Coronary artery (tissue), 2 donors: ENCODE measurements around the gene MTHFR.
A peak's percentile ranks its signal among the peaks of the same experiment; 100 is the strongest.

Experiments
- DNase-seq: peaks from one replicate; pipeline ENCODE4 v3.0.0-alpha.2; 2017; ENCODE audit warnings: low spot score
- H3K27ac ChIP-seq, 2 donors: fragments of 200-600 bp; sonication (generic); one replicate each; pipeline ENCODE4 v1.5.1; 2016 to 2019
- H3K4me3 ChIP-seq: fragments of 200-600 bp; sonication (generic); 2 replicates; pipeline ENCODE4 v1.5.1; 2016; ENCODE audit warnings: mild to moderate bottlenecking, moderate library complexity
- TF ChIP-seq, protein P1 (sequence below): fragments of 200-600 bp; sonication (generic); IDR thresholded peaks from one replicate; pipeline ENCODE4 v1.5.1; 2019; ENCODE audit warnings: antibody characterized with exemption

The MTHFR gene

DNA sequence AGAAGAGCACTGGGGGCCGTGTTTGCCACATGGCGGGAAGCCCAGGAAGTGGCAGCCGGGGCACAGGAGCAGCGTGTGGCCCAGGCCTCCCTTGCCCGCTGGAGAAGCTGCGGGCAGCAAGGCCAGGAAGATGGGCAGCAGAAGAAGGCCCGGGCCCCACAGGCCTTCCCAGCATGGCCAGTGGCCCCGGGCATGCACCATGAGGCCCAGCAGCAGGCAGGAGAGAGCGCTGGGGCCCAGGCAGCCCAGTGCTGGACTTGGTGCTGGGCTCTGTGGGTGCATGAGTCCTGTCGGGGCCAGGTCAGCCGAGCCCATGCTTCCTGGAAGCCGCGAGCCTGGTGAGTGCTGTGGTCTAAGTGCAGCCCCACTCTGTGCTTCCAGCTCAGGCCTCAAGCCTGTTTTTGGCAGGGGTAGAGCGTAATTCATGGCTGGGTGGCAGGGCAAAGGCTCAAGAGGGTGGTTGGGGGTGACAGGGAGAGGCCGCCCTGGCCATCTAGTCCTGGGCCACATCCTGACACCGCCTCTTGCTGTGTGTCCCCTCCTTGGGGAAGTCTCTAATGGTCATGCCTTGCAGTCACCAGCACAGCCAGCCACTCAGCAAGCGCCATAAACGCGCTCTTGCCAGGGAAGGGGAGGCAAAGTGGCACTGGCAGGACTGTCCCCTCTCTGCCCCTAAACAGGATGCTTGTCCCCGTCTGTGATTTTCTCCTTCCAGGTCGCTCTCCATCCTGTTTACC is 21.3 kb downstream of the MTHFR start:
- no peak for DNase-seq
- Histone ChIP-seq H3K27ac (peak overlapping the region in 1 of 2 donors; percentile 44), H3K4me3 (peak overlapping the region; percentile 63)
- TF ChIP-seq, protein P1, sequence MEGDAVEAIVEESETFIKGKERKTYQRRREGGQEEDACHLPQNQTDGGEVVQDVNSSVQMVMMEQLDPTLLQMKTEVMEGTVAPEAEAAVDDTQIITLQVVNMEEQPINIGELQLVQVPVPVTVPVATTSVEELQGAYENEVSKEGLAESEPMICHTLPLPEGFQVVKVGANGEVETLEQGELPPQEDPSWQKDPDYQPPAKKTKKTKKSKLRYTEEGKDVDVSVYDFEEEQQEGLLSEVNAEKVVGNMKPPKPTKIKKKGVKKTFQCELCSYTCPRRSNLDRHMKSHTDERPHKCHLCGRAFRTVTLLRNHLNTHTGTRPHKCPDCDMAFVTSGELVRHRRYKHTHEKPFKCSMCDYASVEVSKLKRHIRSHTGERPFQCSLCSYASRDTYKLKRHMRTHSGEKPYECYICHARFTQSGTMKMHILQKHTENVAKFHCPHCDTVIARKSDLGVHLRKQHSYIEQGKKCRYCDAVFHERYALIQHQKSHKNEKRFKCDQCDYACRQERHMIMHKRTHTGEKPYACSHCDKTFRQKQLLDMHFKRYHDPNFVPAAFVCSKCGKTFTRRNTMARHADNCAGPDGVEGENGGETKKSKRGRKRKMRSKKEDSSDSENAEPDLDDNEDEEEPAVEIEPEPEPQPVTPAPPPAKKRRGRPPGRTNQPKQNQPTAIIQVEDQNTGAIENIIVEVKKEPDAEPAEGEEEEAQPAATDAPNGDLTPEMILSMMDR, result no peak

DNA sequence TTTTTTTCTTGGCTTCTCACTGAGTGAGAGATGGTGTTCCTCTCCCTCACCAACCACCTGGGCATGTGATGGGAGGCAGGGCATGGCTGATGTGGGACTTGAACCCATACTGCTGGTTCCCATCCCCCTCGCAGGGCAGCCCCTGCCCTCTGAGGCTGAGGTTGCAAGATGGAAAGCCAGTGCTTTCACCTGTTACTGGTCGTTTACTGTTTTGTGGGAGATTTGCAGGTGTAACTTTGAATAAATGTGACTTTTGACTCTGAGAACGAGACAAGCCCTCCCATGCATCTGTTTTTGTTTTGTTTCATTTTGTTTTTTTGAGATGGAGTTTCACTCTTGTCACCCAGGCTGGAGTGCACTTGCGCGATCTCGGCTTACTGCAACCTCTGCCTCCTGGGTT is 22.2 kb downstream of the MTHFR start:
- Histone ChIP-seq H3K27ac (no peak overlapping the region), H3K4me3 (no peak overlapping the region)
- TF ChIP-seq, protein P1, result no peak
- DNase-seq, result no peak

DNA sequence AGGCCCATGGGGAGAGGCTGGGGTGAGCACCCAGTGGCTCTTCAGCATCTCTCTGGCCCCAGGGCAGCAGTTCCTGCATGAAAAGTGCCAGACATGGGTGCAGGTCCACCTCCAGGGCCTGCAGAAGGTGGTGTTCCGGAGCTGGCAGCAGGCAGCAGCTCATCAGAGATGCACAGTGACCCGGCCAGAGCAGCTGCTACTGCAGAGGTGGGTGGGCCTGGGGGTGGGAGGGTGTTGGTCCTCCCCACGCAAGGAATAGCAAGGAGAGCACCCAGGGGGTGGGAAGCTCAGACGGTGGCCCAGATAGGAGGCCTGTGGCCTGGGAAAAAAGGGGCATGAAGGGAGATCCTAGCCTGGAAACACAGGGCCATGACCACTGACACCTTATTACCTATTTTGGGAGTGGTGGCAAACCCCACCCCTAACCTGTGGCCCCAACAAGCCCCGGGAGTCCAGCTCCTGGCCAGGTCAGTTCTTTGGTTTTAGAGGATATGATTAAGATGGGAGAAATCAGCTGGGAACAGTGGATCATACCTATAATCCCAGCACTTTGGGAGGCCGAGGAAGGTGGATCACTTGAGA is 23.5 kb downstream of the MTHFR start:
- Histone ChIP-seq H3K4me3 (no peak overlapping the region), H3K27ac (no peak overlapping the region)
- no peak for DNase-seq
- TF ChIP-seq, protein P1, result no peak

DNA sequence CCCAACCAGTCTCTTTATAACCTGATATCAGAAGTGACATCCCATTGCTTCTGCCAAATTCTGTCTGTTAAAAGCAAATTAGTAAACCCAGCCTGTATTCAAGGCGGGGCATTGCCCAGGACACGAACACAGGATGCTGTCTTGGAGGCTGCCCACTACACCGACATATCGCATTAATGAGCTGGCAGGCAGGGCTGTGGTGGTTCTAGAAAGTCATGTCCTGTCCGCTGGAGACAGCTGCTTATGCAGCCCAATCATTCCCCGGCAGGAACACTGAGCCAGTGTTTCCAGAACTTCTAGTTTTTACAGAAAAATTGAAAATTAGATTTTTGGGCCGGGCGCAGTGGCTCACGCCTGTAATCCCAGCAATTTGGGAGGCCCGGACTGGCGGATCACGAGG is 24.5 kb downstream of the MTHFR start:
- no peak for DNase-seq
- TF ChIP-seq, protein P1, result no peak
- Histone ChIP-seq H3K4me3 (no peak overlapping the region), H3K27ac (no peak overlapping the region)

DNA sequence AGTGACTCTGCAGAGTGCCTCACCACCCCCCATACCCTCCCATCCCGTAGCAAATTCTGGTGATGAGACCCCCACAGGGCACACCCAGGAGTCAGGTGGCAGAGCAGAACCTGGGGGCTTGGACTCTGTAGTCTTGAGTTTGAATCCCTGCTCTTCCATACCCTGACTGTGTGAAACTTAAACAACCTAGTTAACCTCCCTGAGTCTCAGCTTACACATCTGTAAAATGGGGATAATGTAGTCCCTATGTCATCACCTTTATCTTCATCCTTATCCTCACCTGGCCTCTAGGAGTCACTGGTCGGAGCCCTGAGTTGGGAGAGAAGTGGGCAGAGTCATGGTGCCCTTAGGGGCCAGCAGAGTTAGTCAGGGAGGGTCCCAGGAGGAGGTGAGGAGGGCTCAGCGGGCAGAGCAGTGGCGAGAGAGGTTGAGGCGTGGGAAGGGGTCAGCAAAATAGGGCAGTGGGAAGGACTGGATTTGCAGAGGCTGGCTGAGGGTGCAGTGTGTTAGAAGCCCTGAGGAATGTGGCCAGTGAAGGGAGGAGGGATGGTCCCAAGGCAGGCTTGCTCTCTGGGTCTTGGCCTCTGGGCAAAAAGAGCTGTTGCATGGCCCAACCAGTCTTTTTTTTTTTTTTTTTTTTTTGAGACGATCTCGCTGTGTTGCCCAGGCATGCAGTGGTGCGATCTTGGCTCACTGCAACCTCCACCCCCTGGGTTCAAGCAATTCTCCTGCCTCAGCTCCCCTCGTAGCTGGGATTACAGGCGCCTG is 25.2 kb downstream of the MTHFR start:
- H3K27ac ChIP-seq, result no peak overlapping the region
- DNase-seq, result no peak
- H3K4me3 ChIP-seq, result no peak overlapping the region
- TF ChIP-seq, protein P1, result no peak

DNA sequence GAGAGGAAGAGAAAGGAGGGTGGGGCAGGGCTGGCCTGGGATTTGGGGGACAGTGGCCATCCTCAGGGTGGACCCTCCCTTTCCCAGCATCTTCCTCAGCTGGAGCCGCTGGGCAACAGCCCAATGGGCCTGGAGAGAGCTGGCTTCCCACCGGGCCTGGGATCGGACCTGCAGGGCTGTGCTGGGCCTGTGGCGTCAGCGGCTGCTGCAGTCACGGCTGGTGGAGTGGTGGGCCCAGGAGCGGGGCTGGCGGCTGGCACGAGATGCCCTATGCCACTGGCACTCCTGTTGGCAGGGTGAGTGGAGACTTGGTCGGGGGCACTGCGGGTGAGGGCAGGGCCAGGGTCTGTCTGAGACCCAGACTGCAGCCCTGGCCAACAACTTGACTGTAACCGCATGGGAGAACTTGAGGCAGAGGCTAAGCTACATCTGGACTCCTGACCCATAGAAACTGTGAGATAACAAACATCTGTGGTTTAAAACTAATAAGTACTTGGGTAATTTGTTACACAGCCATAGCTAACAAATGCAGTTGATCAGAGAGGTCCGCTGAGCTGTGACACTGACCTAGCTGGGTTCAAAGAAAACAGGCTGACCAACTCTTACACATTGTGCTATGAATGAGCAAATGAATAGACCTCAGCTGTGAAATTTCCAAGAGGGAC is 25.9 kb downstream of the MTHFR start:
- no peak for DNase-seq
- Histone ChIP-seq H3K4me3 (no peak overlapping the region), H3K27ac (no peak overlapping the region)
- TF ChIP-seq, protein P1, result no peak
